GM23248 (cell line): ENCODE data around the gene FRMPD4. TPM values are rescaled to one million over a fixed set of nuclear protein-coding genes. Genes with fewer than 3 reads are reported as not detected.

Experiments
- DNase-seq: peaks from one replicate; pipeline ENCODE4 v3.0.0-alpha.2; 2015
- H2AFZ ChIP-seq: fragments of 200-600 bp; sonication (generic); 2 replicates; pipeline ENCODE4 v1.6.1; 2016; ENCODE audit warnings: antibody characterized with exemption
- H3F3A ChIP-seq: fragments of 200-600 bp; sonication (generic); 2 replicates; pipeline ENCODE4 v1.6.1; 2016; ENCODE audit warnings: mild to moderate bottlenecking, antibody characterized with exemption, mixed run types; ENCODE audit not compliant: insufficient read depth
- H3K27ac ChIP-seq: fragments of 200-600 bp; sonication (generic); 2 replicates; pipeline ENCODE4 v1.5.1; 2016; ENCODE audit warnings: mild to moderate bottlenecking
- H3K27me3 ChIP-seq: fragments of 200-600 bp; sonication (generic); replicated peaks from 2 replicates; pipeline ENCODE4 v1.6.1; 2016; ENCODE audit warnings: mild to moderate bottlenecking; ENCODE audit not compliant: insufficient read depth
- H3K36me3 ChIP-seq: fragments of 200-600 bp; sonication (generic); 2 replicates; pipeline ENCODE4 v1.6.1; 2016; ENCODE audit warnings: low read depth, mild to moderate bottlenecking
- H3K4me1 ChIP-seq: fragments of 200-600 bp; sonication (generic); 2 replicates; pipeline ENCODE4 v1.6.1; 2016; ENCODE audit warnings: mild to moderate bottlenecking; ENCODE audit not compliant: insufficient read depth
- H3K4me2 ChIP-seq: fragments of 200-600 bp; sonication (generic); one replicate; pipeline ENCODE4 v1.6.1; 2016; ENCODE audit warnings: mild to moderate bottlenecking; ENCODE audit not compliant: unreplicated experiment
- H3K4me3 ChIP-seq: fragments of 200-600 bp; sonication (generic); 2 replicates; pipeline ENCODE4 v1.5.1; 2016; ENCODE audit warnings: mild to moderate bottlenecking
- H3K79me2 ChIP-seq: fragments of 200-600 bp; sonication (generic); 2 replicates; pipeline ENCODE4 v1.6.1; 2016; ENCODE audit warnings: mild to moderate bottlenecking; ENCODE audit not compliant: insufficient read depth
- H3K9ac ChIP-seq: fragments of 200-600 bp; sonication (generic); 2 replicates; pipeline ENCODE4 v1.6.1; 2016; ENCODE audit warnings: mild to moderate bottlenecking
- H3K9me2 ChIP-seq: fragments of 200-600 bp; sonication (generic); 2 replicates; pipeline ENCODE4 v1.6.1; 2016; ENCODE audit warnings: mixed run types, mild to moderate bottlenecking, moderate library complexity; ENCODE audit not compliant: insufficient read depth
- H3K9me3 ChIP-seq: fragments of 200-600 bp; sonication (generic); one replicate; pipeline ENCODE4 v1.6.1; 2017; ENCODE audit warnings: low read depth
- H4K20me1 ChIP-seq: fragments of 200-600 bp; sonication (generic); 2 replicates; pipeline ENCODE4 v1.6.0; 2016; ENCODE audit not compliant: insufficient read depth
- EZH2 ChIP-seq: fragments of 200-600 bp; sonication (generic); IDR thresholded peaks from 2 replicates; pipeline ENCODE4 v1.6.1; 2018; ENCODE audit warnings: antibody characterized with exemption, mild to moderate bottlenecking; ENCODE audit not compliant: insufficient read depth, poor library complexity, severe bottlenecking
- EZH2phosphoT487 ChIP-seq: fragments of 200-600 bp; sonication (generic); IDR thresholded peaks from 2 replicates; pipeline ENCODE4 v1.6.1; 2018; ENCODE audit warnings: antibody characterized with exemption, moderate library complexity, mild to moderate bottlenecking, low read depth; ENCODE audit not compliant: insufficient read depth
- WGBS, 2 experiments: methylation state at CpG; one replicate each; pipeline ENCODE4 v1.1.6; 2015 to 2017; ENCODE audit warnings: low lambda C conversion rate in 2 of 2, low coverage in 1 of 2; ENCODE audit errors: missing lambda C conversion rate in 2 of 2; 5-methylcytosine and 5-hydroxymethylcytosine counted together
- in situ Hi-C: fragments of 300-500 bp; cut with MboI; formaldehyde crosslinking; loops from 2 replicates; pipeline ENCODE4 v1.15.0; 2020
- polyA plus RNA-seq: library from polyadenylated mRNA; unstranded; fragments of >200 nt; fragmentation: Nextera tagmentation; extraction: Ambion mirVana; gene quantifications from 2 replicates; pipeline ENCODE4 v1.2.1, GENCODE V29; 2016
- total RNA-seq: library from RNA; depleted of rRNA; stranded (reverse); fragments of >200 nt; shearing (Covaris generic); gene quantifications from 2 replicates; pipeline ENCODE4 v1.2.3, GENCODE V29; 2014

Gene FRMPD4
- total and polyA plus RNA-seq, 2 experiments from 2014 or later, result 0.04 TPM; not detected in 1

GRCh38 chrX:12278151-12278550 lies 139.9 kb downstream of the FRMPD4 start:
- Histone ChIP-seq H3K79me2 (no peaks in the 10 kb centered on the region), H4K20me1 (no peaks in the 10 kb centered on the region), H3F3A (no peaks in the 10 kb centered on the region), H3K9me2 (no peaks in the 10 kb centered on the region), H3K9ac (no peak overlapping the region), H3K4me3 (no peak overlapping the region), H3K4me2 (no peak overlapping the region), H3K27ac (no peak overlapping the region), H2AFZ (no peak overlapping the region), H3K36me3 (no peaks in the 10 kb centered on the region), H3K4me1 (no peaks in the 10 kb centered on the region), H3K27me3 (no peaks in the 10 kb centered on the region), H3K9me3 (no peaks in the 10 kb centered on the region)
- in situ Hi-C loops, result no loop called here
- WGBS, 2 experiments, result 25 to 29% methylated on average over 1 of the region's 1 CpG
- DNase-seq, result no peak
- TF ChIP-seq EZH2 (no peak), EZH2phosphoT487 (no peak)

- no peak for DNase-seq
- Histone ChIP-seq H3K79me2 (no peaks in the 10 kb centered on the region), H3K9ac (no peak overlapping the region), H3K36me3 (no peaks in the 10 kb centered on the region), H3K9me3 (no peaks in the 10 kb centered on the region), H3K4me1 (no peaks in the 10 kb centered on the region), H4K20me1 (no peaks in the 10 kb centered on the region), H3K27ac (no peak overlapping the region), H3K9me2 (no peaks in the 10 kb centered on the region), H3K27me3 (no peaks in the 10 kb centered on the region), H3K4me2 (no peak overlapping the region), H3F3A (no peaks in the 10 kb centered on the region), H2AFZ (no peak overlapping the region), H3K4me3 (no peak overlapping the region)
- in situ Hi-C loops, result no loop called here
- 5 to 12% methylated on average over 2 of the region's 2 CpGs for WGBS, 2 experiments
- TF ChIP-seq EZH2phosphoT487, result no peak
- TF ChIP-seq EZH2, result no peak
Observed at GRCh38 chrX:12282991-12283390, 144.7 kb downstream of the FRMPD4 start.

- H3K9ac ChIP-seq, result no peak overlapping the region
- WGBS, 2 experiments, result 25 to 27% methylated on average over 7 of the region's 7 CpGs
- no peaks in the 10 kb centered on the region for H3K4me1 ChIP-seq
- H2AFZ ChIP-seq, result no peak overlapping the region
- no peak overlapping the region for H3K4me3 ChIP-seq
- DNase-seq, result no peak
- no peak for TF ChIP-seq EZH2
- TF ChIP-seq EZH2phosphoT487, result no peak
- H3K27me3 ChIP-seq, result no peaks in the 10 kb centered on the region
- H3K36me3 ChIP-seq, result no peaks in the 10 kb centered on the region
- no peaks in the 10 kb centered on the region for H3K79me2 ChIP-seq
- no peaks in the 10 kb centered on the region for H3K9me2 ChIP-seq
- in situ Hi-C loops, result no loop called here
- no peak overlapping the region for H3K27ac ChIP-seq
- H3K4me2 ChIP-seq, result no peak overlapping the region
- H3F3A ChIP-seq, result no peaks in the 10 kb centered on the region
- H3K9me3 ChIP-seq, result no peaks in the 10 kb centered on the region
- no peaks in the 10 kb centered on the region for H4K20me1 ChIP-seq
Observed at GRCh38 chrX:12292996-12293765, 154.9 kb downstream of the FRMPD4 start.

GRCh38 chrX:12297353-12297752 lies 159.1 kb downstream of the FRMPD4 start:
- Histone ChIP-seq H3K79me2 (no peaks in the 10 kb centered on the region), H3K27me3 (no peaks in the 10 kb centered on the region), H3K27ac (no peak overlapping the region), H3F3A (no peaks in the 10 kb centered on the region), H2AFZ (no peak overlapping the region), H3K9me3 (no peaks in the 10 kb centered on the region), H3K9ac (no peak overlapping the region), H3K4me2 (no peak overlapping the region), H3K9me2 (no peaks in the 10 kb centered on the region), H4K20me1 (no peaks in the 10 kb centered on the region), H3K4me3 (no peak overlapping the region), H3K36me3 (no peaks in the 10 kb centered on the region), H3K4me1 (no peaks in the 10 kb centered on the region)
- WGBS, 2 experiments, result 31 to 42% methylated on average over 2 to 4 of the region's 4 CpGs
- TF ChIP-seq EZH2phosphoT487 (no peak), EZH2 (no peak)
- in situ Hi-C loops, result no loop called here
- DNase-seq, result no peak
